Sigmoid colon (tissue), 7 donors: Measurements from ENCODE around the gene GABRR2. TPM values are rescaled to one million over a fixed set of nuclear protein-coding genes. Genes with fewer than 3 reads are reported as not detected.

Source experiments
- DNase-seq: peaks from one replicate; pipeline ENCODE4 v3.0.0-alpha.2; 2019
- H3K27ac ChIP-seq, 4 donors: fragments of 200-600 bp; sonication (generic); one replicate each; pipeline ENCODE4 v1.5.1; 2016 to 2019; ENCODE audit warnings: mild to moderate bottlenecking in 1 of 4
- H3K27me3 ChIP-seq, 3 donors: fragments of 200-600 bp; sonication (generic); one replicate each; pipeline ENCODE4 v1.5.1; 2019; ENCODE audit warnings: mild to moderate bottlenecking in 1 of 3
- H3K36me3 ChIP-seq, 4 donors: fragments of 200-600 bp; sonication (generic); one replicate each; pipeline ENCODE4 v1.5.1; 2016 to 2019
- H3K4me1 ChIP-seq, 4 donors: fragments of 200-600 bp; sonication (generic); one replicate each; pipeline ENCODE4 v1.5.1; 2017 to 2019
- H3K4me3 ChIP-seq, 4 donors: fragments of 200-600 bp; sonication (generic); one replicate each; pipeline ENCODE4 v1.5.1; 2017 to 2019; ENCODE audit warnings: mild to moderate bottlenecking in 2 of 4, moderate library complexity in 1 of 4
- H3K9me3 ChIP-seq, 4 donors: fragments of 200-600 bp in 3 of 4; sonication (generic) in 3 of 4; one replicate each; pipeline versions ENCODE4 v1.5.1 to v1.6.1; 2013 to 2019
- CTCF ChIP-seq, 4 experiments: fragments of 450-650 bp in 3 of 4; fragments of 200-600 bp in 1 of 4; IDR thresholded peaks; one replicate each; pipeline ENCODE4 v1.5.1; 2016 to 2019; ENCODE audit warnings: antibody characterized with exemption in 4 of 4, mild to moderate bottlenecking in 3 of 4, moderate library complexity in 2 of 4
- EP300 ChIP-seq, 4 donors: sonication (generic); formaldehyde crosslinking; IDR thresholded peaks; one replicate each; pipeline ENCODE4 v1.6.1; 2017; ENCODE audit warnings: antibody characterized with exemption in 4 of 4
- POLR2A ChIP-seq, 2 donors: fragments of 450-650 bp; IDR thresholded peaks; one replicate each; pipeline ENCODE4 v1.6.1; 2016; ENCODE audit warnings: antibody characterized with exemption in 2 of 2, mild to moderate bottlenecking in 2 of 2, moderate library complexity in 2 of 2
- POLR2AphosphoS5 ChIP-seq, 4 donors: sonication (generic); formaldehyde crosslinking; IDR thresholded peaks; one replicate each; pipeline ENCODE4 v1.6.1; 2017; ENCODE audit warnings: antibody characterized with exemption in 4 of 4
- WGBS, 2 donors: extraction: QIAGEN DNeasy Blood & Tissue Kit; methylation state at CpG; one replicate each; pipeline ENCODE4 v1.1.7; 2013; 5-methylcytosine and 5-hydroxymethylcytosine counted together
- intact Hi-C: fragments of 100-400 bp; cut with DNase I; formaldehyde crosslinking; loops from one replicate; pipeline ENCODE4 v1.15.1; 2023
- polyA plus RNA-seq, 3 donors: library from polyadenylated mRNA; stranded (reverse); fragments of 200-250 nt; gene quantifications; one replicate each; pipeline ENCODE4 v1.2.3, GENCODE V29; 2013
- total RNA-seq, 4 donors: library from RNA; depleted of rRNA; stranded (reverse); fragments of >200 nt; gene quantifications; one replicate each; pipeline ENCODE4 v1.1.0, GENCODE V29; 2016
- donor health status: healthy with polysubstance abuse.
- donor health status: Bipolar disorder and iron deficiency.
- donor health status: healthy.

The GABRR2 gene
- total and polyA plus RNA-seq, 7 donors, result 0.36 to 2.8 (median 0.99) TPM; not detected in 2

GRCh38 chr6:89339565-89339964 lies 24.5 kb upstream of the GABRR2 start:
- H3K27ac ChIP-seq, result no peak overlapping the region
- no peak overlapping the region for H3K4me3 ChIP-seq
- DNase-seq, result no peak
- H3K36me3 ChIP-seq, result peaks cover 5 to 64% (median 34%) of the 10 kb centered on the region in 4 donors
- no peaks in the 10 kb centered on the region for H3K9me3 ChIP-seq
- no peaks in the 10 kb centered on the region for H3K27me3 ChIP-seq
- intact Hi-C loops, result no loop called here
- 90 to 92% methylated on average over 2 of the region's 2 CpGs for WGBS, 2 donors
- peaks cover 0 to 8% (median 0%) of the 10 kb centered on the region in 4 donors for H3K4me1 ChIP-seq
- TF ChIP-seq EP300 (IDR thresholded peaks at IDR 0.05) (no peak), POLR2A (IDR thresholded peaks at IDR 0.05) (no peak), CTCF (IDR thresholded peaks at IDR 0.05) (no peak), POLR2AphosphoS5 (IDR thresholded peaks at IDR 0.05) (no peak)

- peaks cover 0 to 5% (median 0%) of the 10 kb centered on the region in 4 donors for H3K4me1 ChIP-seq
- no peak overlapping the region for H3K4me3 ChIP-seq
- H3K9me3 ChIP-seq, result no peaks in the 10 kb centered on the region
- TF ChIP-seq POLR2A (IDR thresholded peaks at IDR 0.05) (no peak), POLR2AphosphoS5 (IDR thresholded peaks at IDR 0.05) (no peak), CTCF (IDR thresholded peaks at IDR 0.05) (no peak), EP300 (IDR thresholded peaks at IDR 0.05) (no peak)
- H3K27ac ChIP-seq, result no peak overlapping the region
- no peaks in the 10 kb centered on the region for H3K27me3 ChIP-seq
- H3K36me3 ChIP-seq, result peaks cover 3 to 67% (median 25%) of the 10 kb centered on the region in 4 donors
- intact Hi-C loops, result no loop called here
- 92 to 94% methylated on average over 3 of the region's 3 CpGs for WGBS, 2 donors
- no peak for DNase-seq
Observed at GRCh38 chr6:89335164-89335563, 20.1 kb upstream of the GABRR2 start.

- H3K9me3 ChIP-seq, result no peaks in the 10 kb centered on the region
- TF ChIP-seq CTCF (IDR thresholded peaks at IDR 0.05) (no peak), POLR2A (IDR thresholded peaks at IDR 0.05) (no peak)
- 93 to 98% methylated on average over 1 of the region's 1 CpG for WGBS, 2 donors
- no peak overlapping the region for H3K4me3 ChIP-seq
- H3K36me3 ChIP-seq, result peaks cover 3 to 75% (median 17%) of the 10 kb centered on the region in 4 donors
- DNase-seq, result no peak
- intact Hi-C loops, result no loop called here
- no peaks in the 10 kb centered on the region for H3K4me1 ChIP-seq
- no peak overlapping the region for H3K27ac ChIP-seq
- no peaks in the 10 kb centered on the region for H3K27me3 ChIP-seq
Observed at GRCh38 chr6:89330910-89331309, 15.8 kb upstream of the GABRR2 start.

- H3K27ac ChIP-seq, result no peak overlapping the region
- DNase-seq, result no peak
- H3K4me1 ChIP-seq, result peaks cover 0 to 2% (median under 1%) of the 10 kb centered on the region in 4 donors
- TF ChIP-seq CTCF (IDR thresholded peaks at IDR 0.05) (no peak), POLR2A (IDR thresholded peaks at IDR 0.05) (no peak), EP300 (IDR thresholded peaks at IDR 0.05) (no peak), POLR2AphosphoS5 (IDR thresholded peaks at IDR 0.05) (no peak)
- no peak overlapping the region for H3K4me3 ChIP-seq
- H3K36me3 ChIP-seq, result peaks cover 3 to 55% (median 13%) of the 10 kb centered on the region in 4 donors
- 87 to 91% methylated on average over 1 of the region's 1 CpG for WGBS, 2 donors
- no peaks in the 10 kb centered on the region for H3K27me3 ChIP-seq
- H3K9me3 ChIP-seq, result no peaks in the 10 kb centered on the region
- intact Hi-C loops, result no loop called here
Observed at GRCh38 chr6:89328976-89329375, 13.9 kb upstream of the GABRR2 start.

GRCh38 chr6:89324304-89324703 lies 9.2 kb upstream of the GABRR2 start:
- H3K4me3 ChIP-seq, result no peak overlapping the region
- no peak for DNase-seq
- H3K27me3 ChIP-seq, result no peaks in the 10 kb centered on the region
- H3K9me3 ChIP-seq, result no peaks in the 10 kb centered on the region
- H3K4me1 ChIP-seq, result peaks cover 0 to 10% (median 3%) of the 10 kb centered on the region in 4 donors
- TF ChIP-seq POLR2AphosphoS5 (IDR thresholded peaks at IDR 0.05), result no peak
- no peak for TF ChIP-seq EP300 (IDR thresholded peaks at IDR 0.05)
- no peak for TF ChIP-seq POLR2A (IDR thresholded peaks at IDR 0.05)
- no peak for TF ChIP-seq CTCF (IDR thresholded peaks at IDR 0.05)
- H3K27ac ChIP-seq, result peak overlapping the region in 1 of 4 donors; percentile 35
- 65 to 79% methylated on average over 3 of the region's 3 CpGs for WGBS, 2 donors
- peaks cover 0 to 32% (median 7%) of the 10 kb centered on the region in 4 donors for H3K36me3 ChIP-seq
- intact Hi-C loops, result no loop called here
